Smooth muscle cell (in vitro differentiated cells): ENCODE data around the gene PPP1R12B. TPM values are rescaled to one million over a fixed set of nuclear protein-coding genes. Genes with fewer than 3 reads are reported as not detected.
"Not testable (repeated sequence)": the region's sequence is repeated elsewhere in the genome, so short reads cannot be mapped to it uniquely, and the experiment has no call there.

Experiments used
- DNase-seq: peaks from one replicate; lab custom pipeline; 2025; ENCODE audit not compliant: unreplicated experiment; lab: John Stamatoyannopoulos, UW
- H2AFZ ChIP-seq: fragments of 200-600 bp; sonication (generic); 2 replicates; pipeline ENCODE4 v1.6.0; 2016; ENCODE audit warnings: antibody characterized with exemption, low read depth, mild to moderate bottlenecking
- H3F3A ChIP-seq: fragments of 200-600 bp; sonication (generic); 2 replicates; pipeline ENCODE4 v1.6.0; 2017; ENCODE audit warnings: antibody characterized with exemption, low read depth
- H3K27ac ChIP-seq: fragments of 200-600 bp; sonication (generic); 2 replicates; pipeline ENCODE4 v1.5.1; 2016; ENCODE audit warnings: low read depth, mild to moderate bottlenecking
- H3K27me3 ChIP-seq: fragments of 200-600 bp; sonication (generic); 2 replicates; pipeline ENCODE4 v1.6.1; 2016; ENCODE audit warnings: low read depth, mild to moderate bottlenecking
- H3K36me3 ChIP-seq: fragments of 200-600 bp; sonication (generic); 2 replicates; pipeline ENCODE4 v1.5.1; 2016; ENCODE audit warnings: low read depth
- H3K4me1 ChIP-seq: fragments of 200-600 bp; sonication (generic); 2 replicates; pipeline ENCODE4 v1.5.1; 2016; ENCODE audit warnings: low read depth
- H3K4me2 ChIP-seq: fragments of 200-600 bp; sonication (generic); 2 replicates; pipeline ENCODE4 v1.6.0; 2016; ENCODE audit warnings: mild to moderate bottlenecking
- H3K4me3 ChIP-seq: fragments of 200-600 bp; sonication (generic); 2 replicates; pipeline ENCODE4 v1.5.1; 2016; ENCODE audit warnings: mild to moderate bottlenecking
- H3K79me2 ChIP-seq: fragments of 200-600 bp; sonication (generic); 2 replicates; pipeline ENCODE4 v1.6.0; 2016; ENCODE audit warnings: low read depth, mild to moderate bottlenecking
- H3K9ac ChIP-seq: fragments of 200-600 bp; sonication (generic); 2 replicates; pipeline ENCODE4 v1.6.0; 2016; ENCODE audit warnings: low read depth
- H3K9me3 ChIP-seq: fragments of 200-600 bp; sonication (generic); replicated peaks from 2 replicates; pipeline ENCODE4 v1.5.1; 2016; ENCODE audit warnings: low read depth
- H4K20me1 ChIP-seq: fragments of 200-600 bp; sonication (generic); 2 replicates; pipeline ENCODE4 v1.6.0; 2016; ENCODE audit warnings: low read depth
- WGBS: methylation state at CpG from one replicate; pipeline ENCODE4 v1.1.7; 2016; ENCODE audit warnings: low lambda C conversion rate; 5-methylcytosine and 5-hydroxymethylcytosine counted together
- polyA plus RNA-seq: library from polyadenylated mRNA; unstranded; fragments of >200 nt; fragmentation: Nextera tagmentation; extraction: Ambion mirVana; gene quantifications from 2 replicates; pipeline ENCODE4 v1.2.1, GENCODE V29; 2016
- total RNA-seq: library from RNA; depleted of rRNA; stranded (reverse); fragments of >200 nt; gene quantifications from 2 replicates; pipeline ENCODE4 v1.2.3, GENCODE V29; 2014
- TF ChIP-seq, protein P1 (sequence below): fragments of 200-600 bp; sonication (generic); IDR thresholded peaks from 2 replicates; pipeline ENCODE4 v1.5.1; 2017; ENCODE audit warnings: borderline replicate concordance, mild to moderate bottlenecking, antibody characterized with exemption; ENCODE audit not compliant: insufficient read depth, poor library complexity, severe bottlenecking

The PPP1R12B gene
- total and polyA plus RNA-seq, 2 experiments from 2014 or later: 2.8 to 6.7 TPM

- no peaks in the 10 kb centered on the region for H3K9me3 ChIP-seq
- H3K27ac ChIP-seq: no peak overlapping the region
- H3K4me3 ChIP-seq: no peak overlapping the region
- H3K4me2 ChIP-seq: no peak overlapping the region
- H3K27me3 ChIP-seq: no peaks in the 10 kb centered on the region
- no peak for DNase-seq
- 90% methylated on average over 2 of the region's 2 CpGs for WGBS
- TF ChIP-seq, protein P1, sequence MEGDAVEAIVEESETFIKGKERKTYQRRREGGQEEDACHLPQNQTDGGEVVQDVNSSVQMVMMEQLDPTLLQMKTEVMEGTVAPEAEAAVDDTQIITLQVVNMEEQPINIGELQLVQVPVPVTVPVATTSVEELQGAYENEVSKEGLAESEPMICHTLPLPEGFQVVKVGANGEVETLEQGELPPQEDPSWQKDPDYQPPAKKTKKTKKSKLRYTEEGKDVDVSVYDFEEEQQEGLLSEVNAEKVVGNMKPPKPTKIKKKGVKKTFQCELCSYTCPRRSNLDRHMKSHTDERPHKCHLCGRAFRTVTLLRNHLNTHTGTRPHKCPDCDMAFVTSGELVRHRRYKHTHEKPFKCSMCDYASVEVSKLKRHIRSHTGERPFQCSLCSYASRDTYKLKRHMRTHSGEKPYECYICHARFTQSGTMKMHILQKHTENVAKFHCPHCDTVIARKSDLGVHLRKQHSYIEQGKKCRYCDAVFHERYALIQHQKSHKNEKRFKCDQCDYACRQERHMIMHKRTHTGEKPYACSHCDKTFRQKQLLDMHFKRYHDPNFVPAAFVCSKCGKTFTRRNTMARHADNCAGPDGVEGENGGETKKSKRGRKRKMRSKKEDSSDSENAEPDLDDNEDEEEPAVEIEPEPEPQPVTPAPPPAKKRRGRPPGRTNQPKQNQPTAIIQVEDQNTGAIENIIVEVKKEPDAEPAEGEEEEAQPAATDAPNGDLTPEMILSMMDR: no peak
- H3K36me3 ChIP-seq: no peaks in the 10 kb centered on the region
- H3K9ac ChIP-seq: no peak overlapping the region
- peaks cover 9% of the 10 kb centered on the region for H3K4me1 ChIP-seq
- H2AFZ ChIP-seq: no peak overlapping the region
- peaks cover 8% of the 10 kb centered on the region for H4K20me1 ChIP-seq
- no peaks in the 10 kb centered on the region for H3F3A ChIP-seq
- H3K79me2 ChIP-seq: peaks cover 32% of the 10 kb centered on the region
These were observed 3.2 kb downstream of the PPP1R12B start for GRCh38 chr1:202351725-202352124.

DNA sequence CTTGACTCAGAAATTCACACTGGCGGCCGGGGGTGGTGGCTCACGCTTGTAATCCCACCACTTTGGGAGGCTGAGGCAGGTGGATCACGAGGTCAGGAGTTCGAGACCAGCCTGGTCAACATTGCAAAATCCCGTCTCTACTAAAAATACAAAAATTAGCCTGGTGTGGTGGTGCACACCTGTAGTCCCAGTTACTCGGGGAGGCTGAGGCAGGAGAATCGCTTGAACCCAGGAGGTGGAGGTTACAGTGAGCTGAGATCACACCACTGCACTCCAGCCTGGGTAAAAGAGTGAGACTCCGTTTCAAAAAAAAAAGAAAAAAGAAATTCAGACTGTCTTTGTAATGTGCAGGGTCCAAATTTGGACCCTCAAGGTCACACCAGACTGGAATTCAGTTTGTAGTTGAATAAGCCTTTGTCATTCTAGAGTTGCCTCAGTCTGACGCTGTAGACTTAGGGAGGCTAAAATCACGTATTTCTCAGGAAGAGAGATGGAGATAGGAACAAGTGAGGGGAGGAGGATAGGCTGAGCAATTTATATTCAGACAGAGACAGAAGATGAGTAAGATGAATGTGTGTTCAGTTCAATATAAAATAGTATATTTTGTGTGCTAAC, 4.2 kb downstream of the PPP1R12B start:
- H3K27me3 ChIP-seq, H3K4me1 ChIP-seq, H3K4me2 ChIP-seq, H3K36me3 ChIP-seq, H2AFZ ChIP-seq, H3K27ac ChIP-seq, H3K9me3 ChIP-seq, H3K9ac ChIP-seq, H3K4me3 ChIP-seq, DNase-seq, H3F3A ChIP-seq: not testable (repeated sequence)
- Histone ChIP-seq H3K79me2 (peaks cover 34% of the 10 kb centered on the region), H4K20me1 (peaks cover 16% of the 10 kb centered on the region)
- 96% methylated on average over 11 of the region's 11 CpGs for WGBS

GRCh38 chr1:202355944-202356553, 7.5 kb downstream of the PPP1R12B start:
- no peak overlapping the region for H3K9ac ChIP-seq
- H3K4me3 ChIP-seq: no peak overlapping the region
- H3K79me2 ChIP-seq: peaks cover 45% of the 10 kb centered on the region
- H3K27ac ChIP-seq: no peak overlapping the region
- no peaks in the 10 kb centered on the region for H3K9me3 ChIP-seq
- H3K36me3 ChIP-seq: no peaks in the 10 kb centered on the region
- DNase-seq: no peak
- no peaks in the 10 kb centered on the region for H3K27me3 ChIP-seq
- H4K20me1 ChIP-seq: peaks cover 32% of the 10 kb centered on the region
- H3K4me1 ChIP-seq: no peaks in the 10 kb centered on the region
- H2AFZ ChIP-seq: no peak overlapping the region
- H3K4me2 ChIP-seq: no peak overlapping the region
- TF ChIP-seq, protein P1: no peak
- H3F3A ChIP-seq: no peaks in the 10 kb centered on the region

GRCh38 chr1:202357506-202357905, 9.0 kb downstream of the PPP1R12B start:
- H3K4me1 ChIP-seq: no peaks in the 10 kb centered on the region
- H3K79me2 ChIP-seq: peaks cover 40% of the 10 kb centered on the region
- H4K20me1 ChIP-seq: peaks cover 38% of the 10 kb centered on the region
- TF ChIP-seq, protein P1: no peak
- H3K36me3 ChIP-seq: no peaks in the 10 kb centered on the region
- H3K27me3 ChIP-seq: no peaks in the 10 kb centered on the region
- H3K9ac ChIP-seq: no peak overlapping the region
- H2AFZ ChIP-seq: no peak overlapping the region
- no peak overlapping the region for H3K4me2 ChIP-seq
- no peaks in the 10 kb centered on the region for H3K9me3 ChIP-seq
- H3K4me3 ChIP-seq: no peak overlapping the region
- no peak overlapping the region for H3K27ac ChIP-seq
- no peaks in the 10 kb centered on the region for H3F3A ChIP-seq
- no peak for DNase-seq
